Measurements from ENCODE around the gene TPP2.

Gene TPP2

GRCh38 chr13:102694937-102695336 lies 98.2 kb downstream of the TPP2 start, which contains the start of gene METTL21C:
METTL21C (minus strand) TSS chr13:102695044; CDS start chr13:102694498, 546 bp downstream.
- H3K9ac ChIP-seq (ENCODE audit: low read depth, low read length): no peak within 1 kb of the TSS
- H3K4me1 ChIP-seq (ENCODE audit: control insufficient read depth, insufficient read depth, low read length): peaks cover 16% of the 10 kb centered on the region
- H3K27ac ChIP-seq (ENCODE audit: low read depth, low read length): no peak within 1 kb of the TSS
- no peaks in the 10 kb centered on the region for H3K27me3 ChIP-seq (ENCODE audit: control insufficient read depth, insufficient read depth, low read length)
- H3K9me3 ChIP-seq (ENCODE audit: control insufficient read depth, insufficient read depth, low read length): no peaks in the 10 kb centered on the region
- no peak within 1 kb of the TSS for H3K4me3 ChIP-seq (ENCODE audit: low read depth, low read length)
- H3K36me3 ChIP-seq (ENCODE audit: control insufficient read depth, insufficient read depth, low read length): no peaks in the 10 kb centered on the region

GRCh38 chr13:102696465-102696864 lies 99.7 kb downstream of the TPP2 start:
- no peak overlapping the region for H3K27ac ChIP-seq (ENCODE audit: low read depth, low read length)
- no peaks in the 10 kb centered on the region for H3K9me3 ChIP-seq (ENCODE audit: control insufficient read depth, insufficient read depth, low read length)
- no peaks in the 10 kb centered on the region for H3K27me3 ChIP-seq (ENCODE audit: control insufficient read depth, insufficient read depth, low read length)
- H3K4me3 ChIP-seq (ENCODE audit: low read depth, low read length): no peak overlapping the region
- H3K36me3 ChIP-seq (ENCODE audit: control insufficient read depth, insufficient read depth, low read length): no peaks in the 10 kb centered on the region
- H3K4me1 ChIP-seq (ENCODE audit: control insufficient read depth, insufficient read depth, low read length): peaks cover 16% of the 10 kb centered on the region
- H3K9ac ChIP-seq (ENCODE audit: low read depth, low read length): no peak overlapping the region

GRCh38 chr13:102697264-102697663 lies 100.5 kb downstream of the TPP2 start:
- H3K27ac ChIP-seq (ENCODE audit: low read depth, low read length): no peak overlapping the region
- no peak overlapping the region for H3K9ac ChIP-seq (ENCODE audit: low read depth, low read length)
- no peaks in the 10 kb centered on the region for H3K9me3 ChIP-seq (ENCODE audit: control insufficient read depth, insufficient read depth, low read length)
- no peak overlapping the region for H3K4me3 ChIP-seq (ENCODE audit: low read depth, low read length)
- peaks cover 8% of the 10 kb centered on the region; the same call in 1 of the 2 replicates for H3K4me1 ChIP-seq (ENCODE audit: control insufficient read depth, insufficient read depth, low read length)
- H3K36me3 ChIP-seq (ENCODE audit: control insufficient read depth, insufficient read depth, low read length): no peaks in the 10 kb centered on the region
- H3K27me3 ChIP-seq (ENCODE audit: control insufficient read depth, insufficient read depth, low read length): no peaks in the 10 kb centered on the region

GRCh38 chr13:102697929-102698648 lies 101.3 kb downstream of the TPP2 start:
- H3K9me3 ChIP-seq (ENCODE audit: control insufficient read depth, insufficient read depth, low read length): no peaks in the 10 kb centered on the region
- H3K4me3 ChIP-seq (ENCODE audit: low read depth, low read length): no peak overlapping the region
- H3K36me3 ChIP-seq (ENCODE audit: control insufficient read depth, insufficient read depth, low read length): no peaks in the 10 kb centered on the region
- H3K27me3 ChIP-seq (ENCODE audit: control insufficient read depth, insufficient read depth, low read length): no peaks in the 10 kb centered on the region
- H3K4me1 ChIP-seq (ENCODE audit: control insufficient read depth, insufficient read depth, low read length): peaks cover 3% of the 10 kb centered on the region; the same call in 1 of the 2 replicates
- H3K27ac ChIP-seq (ENCODE audit: low read depth, low read length): no peak overlapping the region
- no peak overlapping the region for H3K9ac ChIP-seq (ENCODE audit: low read depth, low read length)

GRCh38 chr13:102698649-102698980 lies 101.8 kb downstream of the TPP2 start:
- H3K4me1 ChIP-seq (ENCODE audit: control insufficient read depth, insufficient read depth, low read length): peaks cover 3% of the 10 kb centered on the region; the same call in 1 of the 2 replicates
- no peak overlapping the region for H3K4me3 ChIP-seq (ENCODE audit: low read depth, low read length)
- H3K27me3 ChIP-seq (ENCODE audit: control insufficient read depth, insufficient read depth, low read length): no peaks in the 10 kb centered on the region
- H3K36me3 ChIP-seq (ENCODE audit: control insufficient read depth, insufficient read depth, low read length): no peaks in the 10 kb centered on the region
- no peak overlapping the region for H3K9ac ChIP-seq (ENCODE audit: low read depth, low read length)
- H3K27ac ChIP-seq (ENCODE audit: low read depth, low read length): no peak overlapping the region
- H3K9me3 ChIP-seq (ENCODE audit: control insufficient read depth, insufficient read depth, low read length): no peaks in the 10 kb centered on the region

- no peaks in the 10 kb centered on the region for H3K4me1 ChIP-seq (ENCODE audit: control insufficient read depth, insufficient read depth, low read length)
- no peaks in the 10 kb centered on the region for H3K9me3 ChIP-seq (ENCODE audit: control insufficient read depth, insufficient read depth, low read length)
- H3K27ac ChIP-seq (ENCODE audit: low read depth, low read length): no peak overlapping the region
- no peaks in the 10 kb centered on the region for H3K36me3 ChIP-seq (ENCODE audit: control insufficient read depth, insufficient read depth, low read length)
- no peak overlapping the region for H3K4me3 ChIP-seq (ENCODE audit: low read depth, low read length)
- no peak overlapping the region for H3K9ac ChIP-seq (ENCODE audit: low read depth, low read length)
- no peaks in the 10 kb centered on the region for H3K27me3 ChIP-seq (ENCODE audit: control insufficient read depth, insufficient read depth, low read length)
Observed at GRCh38 chr13:102699504-102699903, 102.7 kb downstream of the TPP2 start.

- no peak overlapping the region for H3K4me3 ChIP-seq (ENCODE audit: low read depth, low read length)
- no peaks in the 10 kb centered on the region for H3K36me3 ChIP-seq (ENCODE audit: control insufficient read depth, insufficient read depth, low read length)
- no peaks in the 10 kb centered on the region for H3K27me3 ChIP-seq (ENCODE audit: control insufficient read depth, insufficient read depth, low read length)
- H3K9me3 ChIP-seq (ENCODE audit: control insufficient read depth, insufficient read depth, low read length): no peaks in the 10 kb centered on the region
- H3K9ac ChIP-seq (ENCODE audit: low read depth, low read length): no peak overlapping the region
- H3K27ac ChIP-seq (ENCODE audit: low read depth, low read length): no peak overlapping the region
- no peaks in the 10 kb centered on the region for H3K4me1 ChIP-seq (ENCODE audit: control insufficient read depth, insufficient read depth, low read length)
Observed at GRCh38 chr13:102700088-102701031, 103.6 kb downstream of the TPP2 start.

GRCh38 chr13:102701331-102701730 lies 104.5 kb downstream of the TPP2 start:
- Histone ChIP-seq H3K9ac (ENCODE audit: low read depth, low read length) (no peak overlapping the region), H3K27ac (ENCODE audit: low read depth, low read length) (no peak overlapping the region), H3K9me3 (ENCODE audit: control insufficient read depth, insufficient read depth, low read length) (no peaks in the 10 kb centered on the region), H3K4me1 (ENCODE audit: control insufficient read depth, insufficient read depth, low read length) (no peaks in the 10 kb centered on the region), H3K27me3 (ENCODE audit: control insufficient read depth, insufficient read depth, low read length) (no peaks in the 10 kb centered on the region), H3K4me3 (ENCODE audit: low read depth, low read length) (no peak overlapping the region), H3K36me3 (ENCODE audit: control insufficient read depth, insufficient read depth, low read length) (no peaks in the 10 kb centered on the region)

- no peaks in the 10 kb centered on the region for H3K27me3 ChIP-seq (ENCODE audit: control insufficient read depth, insufficient read depth, low read length)
Observed at GRCh38 chr13:102702965-102703725, 106.4 kb downstream of the TPP2 start.

GRCh38 chr13:102703726-102704035 lies 106.9 kb downstream of the TPP2 start:
- H3K27me3 ChIP-seq (ENCODE audit: control insufficient read depth, insufficient read depth, low read length): no peaks in the 10 kb centered on the region
- no peaks in the 10 kb centered on the region for H3K9me3 ChIP-seq (ENCODE audit: control insufficient read depth, insufficient read depth, low read length)
- no peak overlapping the region for H3K4me3 ChIP-seq (ENCODE audit: low read depth, low read length)

More at GRCh38 chr13:102702965-102703725, 106.4 kb downstream of the TPP2 start:
- Histone ChIP-seq H3K4me3 (ENCODE audit: low read depth, low read length) (no peak overlapping the region), H3K27ac (ENCODE audit: low read depth, low read length) (no peak overlapping the region), H3K4me1 (ENCODE audit: control insufficient read depth, insufficient read depth, low read length) (no peaks in the 10 kb centered on the region), H3K9ac (ENCODE audit: low read depth, low read length) (no peak overlapping the region), H3K36me3 (ENCODE audit: control insufficient read depth, insufficient read depth, low read length) (no peaks in the 10 kb centered on the region), H3K9me3 (ENCODE audit: control insufficient read depth, insufficient read depth, low read length) (no peaks in the 10 kb centered on the region)

More at GRCh38 chr13:102703726-102704035, 106.9 kb downstream of the TPP2 start:
- Histone ChIP-seq H3K36me3 (ENCODE audit: control insufficient read depth, insufficient read depth, low read length) (no peaks in the 10 kb centered on the region), H3K4me1 (ENCODE audit: control insufficient read depth, insufficient read depth, low read length) (no peaks in the 10 kb centered on the region), H3K9ac (ENCODE audit: low read depth, low read length) (no peak overlapping the region), H3K27ac (ENCODE audit: low read depth, low read length) (no peak overlapping the region)

All from HUES48 (cell line).